NCI-H446 (cell line): ENCODE data around the gene GLP1R.
A peak's percentile ranks its signal among the peaks of the same experiment; 100 is the strongest.

Experiments used
- DNase-seq, 2 experiments: peaks; one replicate each; lab custom pipeline; 2025; lab: John Stamatoyannopoulos, UW

Gene GLP1R

DNA sequence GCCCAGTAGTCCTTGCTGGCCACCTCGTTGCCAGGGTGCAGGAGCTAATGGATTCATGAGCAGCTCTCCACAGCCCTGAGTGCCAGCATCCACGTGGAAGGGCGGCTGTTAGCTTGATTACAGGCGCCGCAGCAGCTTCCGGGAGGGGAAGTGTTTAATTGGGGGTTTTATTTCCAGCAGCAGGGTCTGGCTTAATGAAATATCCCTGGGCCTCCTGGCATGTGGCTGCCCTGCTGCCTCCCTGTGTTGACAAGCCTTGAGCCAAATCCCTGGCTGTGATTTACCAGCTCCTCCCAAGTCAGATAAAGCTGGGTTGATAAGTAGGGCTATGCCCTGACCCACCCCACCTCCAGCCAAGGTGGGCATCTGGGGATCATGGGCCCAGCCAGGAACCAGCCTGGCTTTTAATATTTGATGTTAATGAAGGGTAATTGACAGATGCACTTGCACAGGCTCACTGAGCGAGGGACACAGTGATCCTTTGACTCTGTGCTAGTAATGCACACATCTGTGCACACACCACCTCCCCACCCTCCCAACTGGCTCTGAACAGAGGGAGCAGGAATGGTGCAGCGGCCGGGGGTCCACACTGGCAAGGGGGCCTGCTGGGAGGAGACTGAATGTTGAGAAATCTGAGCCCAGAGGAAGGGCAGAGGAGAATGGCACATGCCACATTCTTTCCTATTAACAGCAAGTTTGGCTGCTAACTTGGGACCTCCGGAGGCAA, 13.6 kb downstream of the GLP1R start:
- peak in 1 of 2 experiments; percentile 8 for DNase-seq

DNA sequence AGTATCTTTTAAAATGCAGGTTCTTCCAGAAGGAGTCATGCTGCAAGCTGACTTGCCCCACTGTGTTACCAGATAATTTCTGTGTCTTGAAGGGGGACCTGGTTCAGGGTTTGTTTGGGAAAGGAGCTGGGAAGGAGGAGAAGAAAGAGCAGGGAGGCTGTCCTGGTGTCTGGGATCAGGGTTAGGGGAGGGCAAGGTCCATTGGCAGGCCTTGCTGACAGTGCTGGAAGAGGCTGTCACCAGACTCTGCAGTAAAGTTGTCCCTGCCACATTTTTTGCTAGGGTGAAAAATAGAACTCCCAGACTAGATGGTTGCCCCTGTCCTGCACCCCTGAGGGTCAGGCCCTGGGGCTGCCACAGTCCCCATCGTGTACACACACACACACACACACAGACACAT, 14.9 kb downstream of the GLP1R start:
- no peak for DNase-seq

DNA sequence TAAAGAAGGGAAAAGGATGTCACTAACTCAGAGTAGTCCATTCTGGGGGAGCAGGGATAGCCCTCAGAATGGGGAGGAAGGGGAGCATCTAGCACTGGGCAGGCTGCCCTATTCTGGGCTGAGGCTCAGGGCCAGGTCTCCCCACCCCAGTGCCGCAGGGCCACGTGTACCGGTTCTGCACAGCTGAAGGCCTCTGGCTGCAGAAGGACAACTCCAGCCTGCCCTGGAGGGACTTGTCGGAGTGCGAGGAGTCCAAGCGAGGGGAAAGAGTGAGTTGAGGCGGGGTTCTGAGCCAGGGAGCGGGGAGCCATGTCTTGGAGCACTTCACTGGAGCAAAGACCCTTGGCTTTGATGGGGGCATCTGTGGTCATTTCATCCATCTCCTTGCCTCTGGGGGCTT, 17.0 kb downstream of the GLP1R start:
- DNase-seq = no peak

DNA sequence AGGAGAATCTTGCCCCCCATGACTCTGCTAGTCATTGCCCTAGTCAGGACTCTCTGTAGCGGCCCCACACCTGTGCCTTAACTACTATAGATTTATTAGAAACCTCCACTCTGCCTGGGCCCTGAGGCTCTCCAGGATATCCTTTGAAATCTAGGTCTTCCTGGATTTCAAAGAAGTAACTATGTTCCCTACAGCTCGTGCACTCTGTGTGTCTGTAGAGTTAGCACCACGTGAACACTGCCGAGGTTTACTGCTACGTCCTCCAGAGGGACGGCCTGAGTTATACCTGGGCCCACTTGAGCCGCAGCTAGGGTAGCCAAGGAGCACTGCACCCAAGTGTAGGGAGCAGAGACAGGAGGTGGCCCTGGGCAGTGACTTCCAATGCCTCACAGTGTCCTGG, 19.8 kb downstream of the GLP1R start:
- no peak for DNase-seq

DNA sequence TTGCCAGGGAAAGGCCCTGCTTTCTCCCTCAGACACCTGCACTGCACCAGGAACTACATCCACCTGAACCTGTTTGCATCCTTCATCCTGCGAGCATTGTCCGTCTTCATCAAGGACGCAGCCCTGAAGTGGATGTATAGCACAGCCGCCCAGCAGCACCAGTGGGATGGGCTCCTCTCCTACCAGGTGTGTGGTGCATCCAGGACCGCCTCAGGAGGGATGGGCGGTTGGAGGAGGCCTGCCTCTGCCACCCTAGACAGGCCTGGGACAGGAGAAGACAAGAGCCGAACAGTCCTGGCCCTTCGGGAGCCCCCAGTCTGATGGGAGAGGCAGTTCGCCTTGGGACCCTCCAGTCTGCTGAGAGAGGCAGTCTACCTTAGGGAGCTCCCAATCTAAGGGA, 24.2 kb downstream of the GLP1R start:
- DNase-seq = no peak

DNA sequence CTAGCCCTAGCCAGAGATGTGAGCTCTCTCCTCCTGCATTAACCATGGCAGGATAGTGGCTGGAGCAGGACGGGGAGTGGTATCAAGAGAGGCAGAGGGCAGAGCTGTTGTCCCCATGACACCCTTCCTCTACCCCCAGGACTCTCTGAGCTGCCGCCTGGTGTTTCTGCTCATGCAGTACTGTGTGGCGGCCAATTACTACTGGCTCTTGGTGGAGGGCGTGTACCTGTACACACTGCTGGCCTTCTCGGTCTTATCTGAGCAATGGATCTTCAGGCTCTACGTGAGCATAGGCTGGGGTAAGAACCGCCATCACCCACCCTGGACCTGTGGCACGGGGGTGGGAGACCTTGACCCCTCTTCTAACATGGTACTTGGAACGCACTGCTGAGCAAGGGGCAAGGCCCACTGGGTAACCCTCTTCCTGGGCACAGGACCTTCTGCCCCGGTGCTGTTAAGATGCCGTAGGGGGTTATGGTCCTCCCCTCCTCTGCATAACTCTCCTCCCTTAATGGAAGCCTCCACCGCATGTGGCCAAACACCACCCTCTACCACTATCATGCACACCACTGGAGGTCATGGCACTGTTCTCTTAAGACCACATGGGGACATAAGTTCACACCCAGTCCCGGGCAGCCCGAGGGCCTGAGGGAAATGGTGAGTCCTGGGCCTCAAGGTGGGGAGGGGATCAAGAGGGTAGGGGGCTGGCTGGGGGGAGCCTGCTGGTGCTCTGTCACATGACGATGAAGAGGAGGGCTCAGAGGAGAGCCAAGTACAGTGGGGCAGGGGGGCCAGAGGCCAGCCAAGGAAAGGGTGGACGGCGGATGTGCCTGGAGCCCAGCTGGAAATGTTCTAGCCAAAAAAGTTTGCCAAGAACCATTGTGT, 25.1 kb downstream of the GLP1R start:
- no peak for DNase-seq

DNA sequence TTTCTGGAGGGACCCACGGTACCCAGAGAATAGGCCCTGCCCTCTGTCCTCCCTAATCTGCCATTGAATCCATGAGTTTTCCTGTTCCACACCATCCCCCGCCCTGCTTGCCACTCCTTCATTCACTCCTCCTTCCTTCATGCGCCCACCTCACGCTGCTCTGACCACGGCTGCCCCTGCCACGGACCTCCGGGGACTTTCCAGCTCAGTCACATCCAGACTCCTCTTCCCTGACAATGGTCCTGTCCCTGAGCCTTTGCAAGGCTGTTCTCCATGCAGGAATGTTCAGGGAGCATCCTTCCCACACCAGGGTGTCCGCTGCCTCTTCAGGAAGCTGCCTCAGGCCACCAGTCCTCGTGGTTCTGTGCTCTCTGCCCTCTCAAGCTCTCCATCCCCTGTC, 25.9 kb downstream of the GLP1R start:
- no peak for DNase-seq

DNA sequence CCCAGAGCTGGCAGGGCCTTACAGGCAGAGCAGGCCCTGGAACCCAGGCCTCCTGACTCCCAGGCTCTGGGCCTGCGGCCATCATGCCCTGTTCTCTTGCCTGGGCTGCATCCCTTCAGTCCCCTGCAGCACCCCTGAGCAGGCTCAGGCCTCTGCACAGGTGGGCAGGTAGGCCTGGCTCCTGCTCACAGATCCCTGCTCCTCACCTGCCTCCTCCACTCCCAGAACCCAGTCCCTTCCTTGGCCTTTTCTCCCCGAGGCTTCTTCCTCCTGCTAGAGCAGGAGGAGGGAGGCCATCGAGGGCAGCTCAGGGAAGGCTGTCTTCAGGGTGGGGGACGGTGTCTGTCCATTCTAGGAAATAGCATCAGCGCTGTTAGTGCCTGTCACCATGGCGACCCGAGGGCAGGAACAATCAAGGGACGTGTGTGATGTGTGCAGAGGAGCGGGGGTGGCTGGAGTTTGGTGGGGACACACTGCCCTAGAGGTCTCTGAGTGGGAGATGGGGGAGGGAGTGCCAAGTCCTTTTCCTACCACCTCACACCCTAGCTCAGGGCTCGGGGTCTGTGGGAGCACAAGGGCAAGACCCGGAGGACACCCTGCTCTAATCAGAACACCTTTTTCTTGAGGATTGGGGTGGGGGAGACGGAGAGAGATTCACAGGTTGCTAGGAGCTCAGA, 26.6 kb downstream of the GLP1R start:
- DNase-seq = no peak

DNA sequence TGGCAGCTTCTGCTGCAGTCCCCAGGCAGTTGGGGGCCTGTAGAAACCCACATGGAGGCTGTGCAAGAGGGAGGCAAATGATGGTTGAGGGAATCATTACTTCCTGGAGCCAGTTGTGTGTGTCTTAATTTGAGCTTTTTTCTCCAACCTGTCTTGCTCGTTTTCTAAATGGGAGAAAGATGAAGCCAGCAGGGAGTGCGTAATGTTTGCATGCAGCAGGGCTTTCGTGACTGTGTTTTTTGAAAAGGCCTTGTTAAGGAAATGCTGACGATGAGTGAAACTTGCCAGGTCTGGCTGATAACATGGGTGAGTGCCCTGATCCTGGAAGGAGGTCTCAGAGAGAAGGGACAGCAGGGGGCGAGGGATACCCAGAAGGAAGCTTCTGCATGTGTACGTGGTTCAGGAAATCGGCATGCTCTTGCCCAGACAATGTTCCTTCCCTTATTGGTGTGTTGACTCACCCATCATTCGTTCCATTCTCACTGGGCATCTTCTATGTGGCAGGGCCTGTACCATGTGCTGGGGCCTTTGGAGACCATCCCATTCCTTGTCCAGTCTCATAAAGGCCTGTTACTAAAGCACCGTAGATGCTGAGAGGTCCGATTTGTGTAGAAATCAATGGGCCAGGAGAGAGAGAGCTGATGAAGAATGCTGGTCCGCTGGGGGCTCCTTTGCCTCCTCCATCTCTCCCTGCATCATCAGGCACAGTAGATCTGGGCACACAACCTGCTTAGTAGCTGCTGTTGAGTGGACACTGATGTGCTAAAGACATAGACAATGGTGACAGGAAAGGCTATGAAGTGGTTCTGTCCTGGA, 27.4 kb downstream of the GLP1R start:
- no peak for DNase-seq

DNA sequence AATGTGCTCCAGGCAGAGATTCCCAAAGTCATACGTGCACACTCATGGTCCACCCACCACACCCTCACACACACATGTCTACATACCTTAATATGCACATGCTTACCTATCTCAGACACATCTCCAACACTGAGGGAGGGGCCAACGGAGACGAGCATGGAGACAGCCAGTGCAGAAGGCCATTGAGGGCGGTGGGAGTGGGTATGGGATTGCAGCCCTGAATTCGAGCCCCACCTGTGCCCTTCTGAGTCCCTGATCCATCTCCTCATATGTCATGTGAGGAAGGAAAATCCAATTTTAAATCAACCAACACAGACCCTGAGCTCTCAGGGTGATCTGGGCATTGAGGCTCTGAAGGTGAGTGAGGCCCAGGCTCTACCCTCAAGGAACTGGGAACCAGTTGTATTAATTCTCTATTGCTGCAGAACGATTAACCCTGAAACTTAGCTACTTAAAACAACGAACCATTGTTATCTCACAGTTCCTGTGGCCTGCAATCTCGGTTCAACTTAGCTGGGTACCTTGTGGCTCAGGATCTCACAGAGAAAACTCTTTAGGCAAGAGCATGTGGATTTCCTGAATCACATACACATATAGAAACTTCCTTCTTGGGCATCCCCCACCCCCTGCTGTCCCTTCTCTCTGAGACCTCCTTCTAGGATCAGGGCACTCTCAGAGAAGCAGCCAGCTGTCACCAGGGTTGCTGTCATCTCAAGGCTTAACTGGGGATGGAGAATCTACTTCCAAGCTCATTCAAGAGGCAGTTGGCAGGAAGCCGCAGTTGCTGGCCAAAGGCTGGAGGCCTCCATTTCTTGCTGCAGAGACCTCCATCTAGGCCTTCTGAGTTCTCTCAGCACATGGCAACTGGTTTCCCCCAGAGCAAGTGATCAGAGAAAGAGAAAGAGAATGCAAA, 28.3 kb downstream of the GLP1R start:
- DNase-seq = no peak

DNA sequence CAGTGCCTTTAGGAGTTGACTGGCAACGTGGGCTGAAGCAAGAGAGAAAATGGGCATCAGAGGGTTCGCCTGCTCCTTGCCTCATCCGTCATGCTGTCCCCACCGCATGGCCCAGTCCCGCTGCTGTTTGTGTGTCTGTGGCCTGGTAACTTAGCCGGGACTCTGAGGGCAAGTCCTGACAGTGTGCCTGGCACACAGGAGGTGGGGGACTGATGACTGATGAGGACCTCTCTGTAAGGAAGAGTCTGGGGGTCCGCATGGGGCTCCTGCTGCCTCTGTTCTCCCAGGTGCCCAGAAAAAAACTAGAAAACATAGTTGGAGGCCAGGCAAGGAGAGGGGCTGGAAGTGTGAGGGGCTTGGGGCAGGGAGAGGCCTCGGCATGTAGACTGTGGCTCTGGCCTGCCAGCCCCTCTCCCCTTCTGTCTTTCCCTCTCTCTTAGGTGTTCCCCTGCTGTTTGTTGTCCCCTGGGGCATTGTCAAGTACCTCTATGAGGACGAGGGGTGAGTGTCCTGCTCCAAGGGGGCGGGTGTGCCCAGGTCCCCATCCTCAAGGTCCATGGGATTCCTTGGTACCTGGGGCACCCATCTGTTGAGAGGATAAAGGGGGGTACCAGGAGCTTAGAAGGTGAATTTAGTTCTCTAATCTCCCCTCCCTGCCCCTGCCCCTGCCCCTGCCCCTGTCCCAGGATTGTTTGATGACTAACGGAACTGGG, 29.5 kb downstream of the GLP1R start:
- no peak for DNase-seq

DNA sequence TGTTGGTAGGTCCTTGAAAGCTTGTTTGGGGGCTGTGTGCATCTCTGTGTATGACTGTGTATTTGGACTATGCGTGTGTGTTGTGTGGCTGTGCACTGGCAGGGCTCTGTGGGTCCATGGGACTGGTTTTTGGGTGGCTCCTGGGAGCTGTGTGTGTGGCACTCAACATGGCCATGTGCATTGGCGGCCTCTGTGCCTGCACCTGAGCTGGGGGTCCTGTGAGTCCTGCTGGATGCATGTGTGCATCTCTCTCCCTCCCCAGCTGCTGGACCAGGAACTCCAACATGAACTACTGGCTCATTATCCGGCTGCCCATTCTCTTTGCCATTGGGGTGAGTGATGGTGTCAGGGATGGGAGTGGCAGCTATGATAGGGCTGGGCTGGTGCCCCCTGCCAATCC, 30.1 kb downstream of the GLP1R start:
- no peak for DNase-seq

DNA sequence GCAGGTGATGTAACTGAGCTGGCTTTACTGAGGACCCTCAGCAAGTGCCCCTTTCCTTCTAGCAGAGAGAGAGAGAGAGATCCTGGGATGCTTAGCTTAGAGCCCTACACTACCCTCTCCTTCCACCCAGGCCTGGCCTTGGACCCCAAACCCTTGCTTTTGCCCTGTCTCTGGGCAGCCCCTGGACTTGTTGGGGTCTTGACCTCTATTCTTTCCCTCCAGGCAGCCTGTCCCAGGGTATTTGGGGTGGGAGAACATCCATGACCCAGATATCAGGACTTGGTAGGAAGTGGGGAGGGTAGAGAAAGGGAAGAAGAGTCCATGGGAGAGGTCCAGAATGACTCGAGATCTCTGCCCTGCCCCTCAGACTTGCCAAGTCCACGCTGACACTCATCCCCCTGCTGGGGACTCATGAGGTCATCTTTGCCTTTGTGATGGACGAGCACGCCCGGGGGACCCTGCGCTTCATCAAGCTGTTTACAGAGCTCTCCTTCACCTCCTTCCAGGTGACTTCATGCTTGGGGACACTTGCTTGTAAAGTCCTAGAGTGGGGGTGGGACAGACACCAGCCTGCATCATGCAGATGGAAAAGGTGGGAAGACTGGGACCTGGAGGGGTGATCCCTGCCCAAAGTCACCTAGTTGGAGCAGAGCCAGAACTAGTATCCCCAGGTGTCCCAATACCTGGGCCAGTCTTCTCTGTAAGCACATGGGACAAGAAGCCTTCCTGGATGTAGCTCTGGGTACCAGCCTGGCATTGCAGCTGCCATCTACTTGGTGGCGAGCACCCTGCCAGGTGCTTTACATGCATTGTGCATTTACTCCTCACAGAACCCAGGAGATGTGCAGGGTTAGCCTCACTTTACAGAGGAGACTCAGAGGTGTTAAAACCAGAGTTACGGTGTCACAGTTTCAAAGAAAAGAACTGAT, 30.9 kb downstream of the GLP1R start:
- DNase-seq = no peak

DNA sequence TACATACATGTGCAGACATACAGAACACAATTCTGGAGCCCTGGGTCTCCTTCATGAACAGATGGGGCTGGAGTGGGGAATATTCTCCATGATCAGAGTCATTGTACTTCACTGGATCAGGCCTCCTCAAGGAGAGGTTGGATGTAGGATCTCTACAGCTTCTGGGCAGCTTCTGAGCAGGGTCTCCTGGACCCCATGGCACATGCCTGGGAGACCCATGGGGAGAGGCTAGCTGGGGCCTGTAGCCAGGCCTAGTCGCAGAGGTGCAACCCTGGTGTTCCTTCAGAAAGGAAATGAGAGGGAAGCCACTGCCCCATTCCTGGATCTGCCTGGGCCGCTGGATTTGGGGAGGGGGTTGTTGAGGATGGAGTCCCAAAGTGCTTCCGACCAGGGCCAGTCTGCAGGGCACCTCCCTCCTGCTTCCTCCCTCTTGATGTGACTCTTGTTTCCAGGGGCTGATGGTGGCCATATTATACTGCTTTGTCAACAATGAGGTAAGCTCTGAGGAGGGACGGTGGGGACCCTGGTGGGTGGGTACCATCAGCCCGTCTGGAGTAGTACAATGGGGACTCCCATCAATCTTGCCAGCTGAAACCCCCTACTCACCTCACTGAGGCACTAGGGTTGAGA, 31.8 kb downstream of the GLP1R start:
- no peak for DNase-seq

DNA sequence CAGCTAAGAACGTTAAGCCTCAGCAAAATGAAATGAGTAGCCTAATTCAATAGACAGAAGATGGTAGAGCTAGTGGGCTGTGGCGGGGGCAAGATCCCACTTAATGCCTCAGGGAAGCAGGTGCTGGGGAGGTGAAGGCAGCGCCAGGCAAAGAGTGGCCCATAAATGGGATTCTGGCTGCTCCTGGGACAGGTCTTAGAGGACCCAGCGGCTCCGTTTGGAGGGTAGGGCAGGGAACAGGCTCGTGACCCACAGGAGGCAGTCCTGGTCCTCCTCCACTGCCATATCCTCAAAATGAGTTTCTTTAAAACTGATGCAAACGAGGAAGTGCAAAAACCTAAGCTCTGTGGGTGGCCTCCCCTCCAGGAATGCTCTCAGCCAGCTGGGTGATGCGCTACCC, 33.7 kb downstream of the GLP1R start:
- DNase-seq = no peak

DNA sequence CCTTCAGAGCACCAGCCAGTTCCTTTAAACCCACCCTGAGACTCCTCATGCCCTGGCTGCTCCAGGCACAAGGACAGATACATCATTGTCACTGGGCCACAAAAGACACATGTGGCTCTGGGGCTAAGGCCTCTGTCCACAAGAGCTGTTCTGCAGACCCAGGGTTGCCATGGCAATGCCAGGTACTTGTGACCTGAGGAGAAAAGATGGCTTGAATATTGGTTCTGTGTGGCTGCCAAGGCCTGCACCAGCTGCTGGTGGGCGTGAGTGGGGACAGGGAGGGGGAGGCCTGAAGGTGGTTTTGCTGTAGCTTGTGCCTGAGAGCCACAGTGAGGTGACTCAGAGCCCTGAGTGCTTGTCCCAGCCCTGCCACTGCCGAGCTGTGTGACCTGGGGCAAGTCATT, 34.7 kb downstream of the GLP1R start:
- DNase-seq = no peak

DNA sequence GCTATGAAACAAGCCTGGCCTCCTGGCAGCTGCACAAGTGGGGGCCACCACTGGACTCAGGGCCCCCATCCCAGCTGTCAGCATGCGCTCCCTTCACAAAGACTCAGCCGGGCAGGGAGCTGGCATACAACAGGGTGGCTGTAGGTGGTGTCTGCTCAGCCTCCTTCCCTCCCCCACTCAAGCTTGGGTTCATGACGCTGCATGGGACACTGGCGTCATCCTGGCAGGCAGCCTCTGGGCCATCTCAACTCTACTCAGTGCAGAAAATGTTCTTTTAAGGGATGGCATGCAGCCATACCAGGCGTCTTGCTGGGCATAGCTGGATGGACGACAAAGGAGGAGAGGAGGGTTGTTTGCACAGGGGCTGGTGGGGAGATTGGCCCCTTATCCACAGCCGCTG, 35.9 kb downstream of the GLP1R start:
- DNase-seq = peak; percentile 52 to 72

DNA sequence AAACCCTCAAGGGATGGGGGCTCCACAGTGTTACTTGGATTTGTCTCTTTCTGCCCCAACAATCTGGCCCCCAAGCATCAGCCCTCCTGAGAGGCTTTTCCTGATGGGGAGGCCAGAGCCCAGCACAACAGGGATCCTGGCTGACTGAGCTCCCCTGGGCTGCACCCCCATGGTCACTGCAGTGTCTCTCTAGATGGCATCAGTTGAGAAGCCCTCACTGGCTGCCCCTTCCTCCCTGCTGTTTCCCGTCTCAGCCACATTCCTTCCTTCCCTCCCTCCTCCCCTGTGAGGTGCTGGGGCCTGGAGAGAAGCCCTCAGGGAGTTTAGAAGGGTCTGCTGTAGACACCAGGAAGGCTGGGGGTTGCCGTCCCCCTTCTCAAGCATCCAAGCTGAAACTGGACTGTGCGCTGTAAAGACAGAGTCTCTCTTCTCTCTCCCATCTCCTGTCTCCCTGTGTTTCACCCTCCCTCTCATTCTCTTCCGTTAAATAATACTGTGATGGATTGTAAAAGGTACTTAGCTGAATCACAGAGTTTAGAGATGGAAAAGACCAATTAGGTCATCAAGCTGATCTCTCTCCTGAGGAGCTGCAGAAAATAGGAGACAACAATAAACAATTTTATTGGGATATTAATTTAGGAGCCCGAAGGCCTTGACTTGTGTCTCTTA, 36.7 kb downstream of the GLP1R start:
- no peak for DNase-seq
